ENCODE results near the gene RPS6KA2.

The RPS6KA2 gene

GRCh38 chr6:166442131-166442685 is 184.8 kb downstream of the RPS6KA2 start:
- no peak overlapping the region for H4K8ac ChIP-seq (ENCODE audit: low read depth, low read length)
- H3K9me3 ChIP-seq (ENCODE audit: insufficient read depth, low read depth, low read length): no peaks in the 10 kb centered on the region
- no peak overlapping the region for H4K12ac ChIP-seq (ENCODE audit: low read depth, low read length)
- H3K27ac ChIP-seq (ENCODE audit: low read depth, low read length): no peak overlapping the region
- H3K14ac ChIP-seq (ENCODE audit: low read length): no peak overlapping the region
- H3K4me3 ChIP-seq (ENCODE audit: low read depth, low read length): no peak overlapping the region
- no peak overlapping the region for H3K4ac ChIP-seq (ENCODE audit: low read depth, low read length)
- no peak for DNase-seq
- H3K4me2 ChIP-seq (ENCODE audit: low read length): no peak overlapping the region
- H3K79me1 ChIP-seq (ENCODE audit: low read length): no peaks in the 10 kb centered on the region
- no peak overlapping the region for H2AFZ ChIP-seq (ENCODE audit: insufficient read depth, low read length, poor library complexity)
- H3K9ac ChIP-seq (ENCODE audit: low read length): no peak overlapping the region
- H3K23ac ChIP-seq (ENCODE audit: low read length): no peak overlapping the region
- peaks cover 6 to 7% of the 10 kb centered on the region in 2 experiments for H3K4me1 ChIP-seq (ENCODE audit: control insufficient read depth in 1 of 2, insufficient read depth in 2 of 2, low read length in 2 of 2)
- H2BK120ac ChIP-seq (ENCODE audit: insufficient read depth, low read length, poor library complexity): no peak overlapping the region
- H2BK12ac ChIP-seq (ENCODE audit: low read length): no peak overlapping the region
- H3K27me3 ChIP-seq (ENCODE audit: insufficient read depth, low read length): no peaks in the 10 kb centered on the region
- no peak overlapping the region for H4K91ac ChIP-seq (ENCODE audit: low read depth, low read length)
- H2AK5ac ChIP-seq (ENCODE audit: low read length): no peak overlapping the region
- H3K18ac ChIP-seq (ENCODE audit: low read length): no peak overlapping the region
- no CpG with 5 or more reads among the region's 18 CpGs for WGBS (ENCODE audit: extremely low coverage, insufficient coverage, insufficient read length)
- peaks cover 0 to 2% of the 10 kb centered on the region in 2 experiments for H3K36me3 ChIP-seq (ENCODE audit: control insufficient read depth in 1 of 2, insufficient read depth in 2 of 2, low read length in 2 of 2)
- H2BK5ac ChIP-seq (ENCODE audit: low read depth, low read length, poor library complexity): no peak overlapping the region
- H3K79me2 ChIP-seq (ENCODE audit: control insufficient read depth, insufficient read depth, low read length, poor library complexity): no peaks in the 10 kb centered on the region

DNA sequence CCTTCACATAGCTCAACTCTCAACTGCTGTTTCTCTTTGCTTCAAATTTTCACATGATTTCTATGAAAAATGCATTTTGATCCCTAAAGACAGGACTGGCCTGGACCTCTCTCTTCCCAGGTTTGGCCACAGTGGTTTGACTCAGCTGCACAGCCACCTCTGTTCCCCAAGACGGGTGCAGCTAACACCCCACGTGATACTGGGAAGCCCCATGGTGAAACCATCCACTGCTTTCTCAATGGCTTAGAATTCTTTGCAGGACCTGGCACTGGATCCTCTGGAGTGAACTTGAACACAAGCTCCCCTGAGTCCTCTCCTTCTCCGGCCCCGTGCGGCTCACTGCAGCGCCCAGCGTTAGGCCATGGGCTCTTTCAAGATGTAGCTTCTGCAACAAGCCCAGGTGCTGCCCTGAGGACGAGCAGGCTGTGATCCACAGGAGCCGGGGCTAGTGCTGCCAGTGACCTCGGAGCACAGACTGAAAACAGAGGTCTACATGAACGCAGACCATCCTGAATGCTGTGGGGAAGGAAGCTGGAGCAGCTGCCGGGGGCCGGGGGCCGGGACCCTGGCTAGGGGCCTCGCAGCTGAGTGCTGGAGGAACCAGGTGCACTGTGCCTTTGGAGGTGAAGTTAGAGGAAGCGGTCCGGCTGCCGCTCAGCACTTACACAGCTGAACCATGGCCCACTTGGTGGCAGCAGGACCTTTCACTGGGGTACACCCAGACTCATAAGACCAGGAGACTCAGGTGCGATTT is 185.5 kb downstream of the RPS6KA2 start:
- Histone ChIP-seq H3K4ac (ENCODE audit: low read depth, low read length) (no peak overlapping the region), H3K27ac (ENCODE audit: low read depth, low read length) (no peak overlapping the region), H3K18ac (ENCODE audit: low read length) (no peak overlapping the region), H3K9ac (ENCODE audit: low read length) (no peak overlapping the region), H2BK12ac (ENCODE audit: low read length) (no peak overlapping the region), H3K9me3 (ENCODE audit: insufficient read depth, low read depth, low read length) (no peaks in the 10 kb centered on the region), H3K14ac (ENCODE audit: low read length) (no peak overlapping the region), H2BK120ac (ENCODE audit: insufficient read depth, low read length, poor library complexity) (no peak overlapping the region), H3K4me2 (ENCODE audit: low read length) (no peak overlapping the region), H3K23ac (ENCODE audit: low read length) (no peak overlapping the region), H2AK5ac (ENCODE audit: low read length) (no peak overlapping the region), H3K79me2 (ENCODE audit: control insufficient read depth, insufficient read depth, low read length, poor library complexity) (no peaks in the 10 kb centered on the region), H3K27me3 (ENCODE audit: insufficient read depth, low read length) (no peaks in the 10 kb centered on the region), H3K79me1 (ENCODE audit: low read length) (no peaks in the 10 kb centered on the region), H4K12ac (ENCODE audit: low read depth, low read length) (no peak overlapping the region), H3K4me3 (ENCODE audit: low read depth, low read length) (no peak overlapping the region), H4K8ac (ENCODE audit: low read depth, low read length) (no peak overlapping the region), H3K4me1 (ENCODE audit: control insufficient read depth in 1 of 2, insufficient read depth in 2 of 2, low read length in 2 of 2) (peaks cover 2 to 6% of the 10 kb centered on the region in 2 experiments), H2AFZ (ENCODE audit: insufficient read depth, low read length, poor library complexity) (no peak overlapping the region), H2BK5ac (ENCODE audit: low read depth, low read length, poor library complexity) (no peak overlapping the region), H3K36me3 (ENCODE audit: control insufficient read depth in 1 of 2, insufficient read depth in 2 of 2, low read length in 2 of 2) (peaks cover 0 to 4% of the 10 kb centered on the region in 2 experiments), H4K91ac (ENCODE audit: low read depth, low read length) (no peak overlapping the region)
- no CpG with 5 or more reads among the region's 19 CpGs for WGBS (ENCODE audit: extremely low coverage, insufficient coverage, insufficient read length)
- no peak for DNase-seq

DNA sequence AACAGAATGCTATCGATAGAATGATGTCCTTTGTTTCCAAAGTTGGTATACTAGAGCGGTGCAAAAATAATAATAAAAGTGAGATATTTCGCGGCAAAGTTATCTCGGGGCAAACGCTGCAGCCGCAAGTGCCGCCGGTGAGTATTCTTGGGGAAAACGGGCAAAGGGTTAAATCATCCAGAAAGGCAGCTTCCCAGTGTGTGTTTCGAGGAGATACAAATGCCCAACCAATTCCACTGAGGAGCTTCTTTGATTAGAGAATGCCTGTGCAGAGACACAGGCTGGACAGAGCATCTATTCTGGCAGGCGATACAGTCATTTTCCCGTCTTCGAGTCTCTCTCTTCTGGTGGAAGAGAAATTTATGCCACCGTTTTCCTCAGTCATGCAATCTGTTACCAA is 186.3 kb downstream of the RPS6KA2 start:
- no peaks in the 10 kb centered on the region for H3K27me3 ChIP-seq (ENCODE audit: insufficient read depth, low read length)
- H3K36me3 ChIP-seq (ENCODE audit: control insufficient read depth in 1 of 2, insufficient read depth in 2 of 2, low read length in 2 of 2): peaks cover 0 to 4% of the 10 kb centered on the region in 2 experiments
- no peak overlapping the region for H3K27ac ChIP-seq (ENCODE audit: low read depth, low read length)
- H3K79me2 ChIP-seq (ENCODE audit: control insufficient read depth, insufficient read depth, low read length, poor library complexity): no peaks in the 10 kb centered on the region
- H4K12ac ChIP-seq (ENCODE audit: low read depth, low read length): no peak overlapping the region
- H2BK120ac ChIP-seq (ENCODE audit: insufficient read depth, low read length, poor library complexity): no peak overlapping the region
- H3K14ac ChIP-seq (ENCODE audit: low read length): no peak overlapping the region
- no peak overlapping the region for H4K8ac ChIP-seq (ENCODE audit: low read depth, low read length)
- H3K9ac ChIP-seq (ENCODE audit: low read length): no peak overlapping the region
- peaks cover 0 to 6% of the 10 kb centered on the region in 2 experiments for H3K4me1 ChIP-seq (ENCODE audit: control insufficient read depth in 1 of 2, insufficient read depth in 2 of 2, low read length in 2 of 2)
- no peak overlapping the region for H3K18ac ChIP-seq (ENCODE audit: low read length)
- H2AFZ ChIP-seq (ENCODE audit: insufficient read depth, low read length, poor library complexity): no peak overlapping the region
- H3K23ac ChIP-seq (ENCODE audit: low read length): no peak overlapping the region
- no peak overlapping the region for H2AK5ac ChIP-seq (ENCODE audit: low read length)
- no peak overlapping the region for H3K4me3 ChIP-seq (ENCODE audit: low read depth, low read length)
- H4K91ac ChIP-seq (ENCODE audit: low read depth, low read length): no peak overlapping the region
- DNase-seq: no peak
- H3K4ac ChIP-seq (ENCODE audit: low read depth, low read length): no peak overlapping the region
- H2BK12ac ChIP-seq (ENCODE audit: low read length): no peak overlapping the region
- no peaks in the 10 kb centered on the region for H3K9me3 ChIP-seq (ENCODE audit: insufficient read depth, low read depth, low read length)
- no peak overlapping the region for H2BK5ac ChIP-seq (ENCODE audit: low read depth, low read length, poor library complexity)
- no peaks in the 10 kb centered on the region for H3K79me1 ChIP-seq (ENCODE audit: low read length)
- no peak overlapping the region for H3K4me2 ChIP-seq (ENCODE audit: low read length)
- WGBS (ENCODE audit: extremely low coverage, insufficient coverage, insufficient read length): no CpG with 5 or more reads among the region's 15 CpGs

DNA sequence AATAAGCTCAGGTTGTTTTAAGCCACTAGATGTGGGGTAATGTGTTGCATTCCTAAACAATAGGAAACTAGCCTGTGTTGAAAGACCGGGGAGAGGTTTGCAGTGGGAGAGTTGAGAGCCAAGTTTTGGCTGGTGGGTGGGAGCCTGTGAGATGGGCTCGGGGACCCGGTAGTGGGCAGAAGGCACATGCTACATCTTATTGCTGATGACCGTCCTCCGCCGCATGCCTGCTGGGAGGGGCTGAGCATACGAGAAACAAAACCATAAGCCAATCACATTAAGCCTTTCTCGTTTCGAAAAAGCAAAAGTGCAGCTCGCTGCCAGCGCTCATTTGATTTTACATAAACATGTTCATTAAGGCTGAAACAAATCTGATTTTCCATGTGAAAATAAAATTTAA is 186.9 kb downstream of the RPS6KA2 start:
- H3K4me2 ChIP-seq (ENCODE audit: low read length): no peak overlapping the region

More for the DNA sequence above, 186.9 kb downstream of the RPS6KA2 start:
- H2BK5ac ChIP-seq (ENCODE audit: low read depth, low read length, poor library complexity): no peak overlapping the region
- no peaks in the 10 kb centered on the region for H3K79me2 ChIP-seq (ENCODE audit: control insufficient read depth, insufficient read depth, low read length, poor library complexity)
- no peaks in the 10 kb centered on the region for H3K27me3 ChIP-seq (ENCODE audit: insufficient read depth, low read length)
- no peak overlapping the region for H3K4ac ChIP-seq (ENCODE audit: low read depth, low read length)
- no peak overlapping the region for H4K8ac ChIP-seq (ENCODE audit: low read depth, low read length)
- H3K14ac ChIP-seq (ENCODE audit: low read length): no peak overlapping the region
- H4K91ac ChIP-seq (ENCODE audit: low read depth, low read length): no peak overlapping the region
- H3K18ac ChIP-seq (ENCODE audit: low read length): no peak overlapping the region
- H3K4me1 ChIP-seq (ENCODE audit: control insufficient read depth in 1 of 2, insufficient read depth in 2 of 2, low read length in 2 of 2): peaks cover 0 to 6% of the 10 kb centered on the region in 2 experiments
- H3K79me1 ChIP-seq (ENCODE audit: low read length): no peaks in the 10 kb centered on the region
- no peak overlapping the region for H2BK12ac ChIP-seq (ENCODE audit: low read length)
- H4K12ac ChIP-seq (ENCODE audit: low read depth, low read length): no peak overlapping the region
- H2BK120ac ChIP-seq (ENCODE audit: insufficient read depth, low read length, poor library complexity): no peak overlapping the region
- no peaks in the 10 kb centered on the region for H3K9me3 ChIP-seq (ENCODE audit: insufficient read depth, low read depth, low read length)
- H2AFZ ChIP-seq (ENCODE audit: insufficient read depth, low read length, poor library complexity): no peak overlapping the region
- no peak overlapping the region for H3K9ac ChIP-seq (ENCODE audit: low read length)
- DNase-seq: no peak
- WGBS (ENCODE audit: extremely low coverage, insufficient coverage, insufficient read length): no CpG with 5 or more reads among the region's 11 CpGs
- H3K4me3 ChIP-seq (ENCODE audit: low read depth, low read length): no peak overlapping the region
- no peak overlapping the region for H3K23ac ChIP-seq (ENCODE audit: low read length)
- H3K27ac ChIP-seq (ENCODE audit: low read depth, low read length): no peak overlapping the region
- H3K36me3 ChIP-seq (ENCODE audit: control insufficient read depth in 1 of 2, insufficient read depth in 2 of 2, low read length in 2 of 2): peaks cover 0 to 6% of the 10 kb centered on the region in 2 experiments
- H2AK5ac ChIP-seq (ENCODE audit: low read length): no peak overlapping the region
